GM19238 (cell line): ENCODE data around the gene FAM83F.
"Not testable (repeated sequence)": the region's sequence is repeated elsewhere in the genome, so short reads cannot be mapped to it uniquely, and the experiment has no call there.

ENCODE experiments used
- DNase-seq: peaks from one replicate; pipeline ENCODE4 v3.0.0; 2011; ENCODE audit warnings: low spot score; ENCODE audit not compliant: insufficient read length

FAM83F gene

DNA sequence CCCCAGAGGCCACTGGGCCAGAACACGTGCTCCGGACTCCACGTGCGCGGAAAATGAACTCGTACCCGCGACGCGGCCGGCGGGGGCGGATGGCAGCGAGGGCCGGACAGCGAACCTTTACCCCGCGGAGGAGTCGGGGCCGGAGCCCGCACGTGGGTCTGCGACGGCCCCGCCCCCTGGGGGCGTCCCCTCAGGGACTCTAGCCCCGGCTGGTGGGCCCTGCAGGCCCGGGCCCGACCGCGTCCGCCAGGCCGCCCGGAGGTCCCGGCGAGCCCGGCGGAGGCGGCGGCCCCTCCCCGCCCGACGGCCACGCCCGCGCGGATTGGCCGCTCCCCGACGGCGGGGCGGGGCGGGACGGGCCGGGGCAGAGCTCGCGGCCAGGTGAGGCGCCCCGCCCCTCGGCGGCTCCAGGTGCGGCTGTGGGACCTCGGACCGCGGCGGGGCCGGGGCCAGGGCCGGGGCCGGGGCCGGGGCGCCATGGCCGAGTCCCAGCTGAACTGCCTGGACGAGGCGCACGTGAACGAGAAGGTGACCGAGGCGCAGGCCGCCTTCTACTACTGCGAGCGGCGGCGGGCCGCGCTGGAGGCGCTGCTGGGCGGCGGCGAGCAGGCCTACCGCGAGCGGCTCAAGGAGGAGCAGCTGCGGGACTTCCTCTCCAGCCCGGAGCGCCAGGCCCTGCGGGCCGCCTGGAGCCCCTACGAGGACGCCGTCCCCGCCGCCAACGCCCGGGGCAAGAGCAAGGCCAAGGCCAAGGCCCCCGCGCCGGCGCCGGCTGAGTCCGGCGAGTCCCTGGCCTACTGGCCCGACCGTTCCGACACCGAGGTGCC, at the start of gene FAM83F:
FAM83F (plus strand) TSS at position 389 of the 827 bp plus-strand sequence; CDS start at position 478, 89 bp downstream.
- no peak for DNase-seq

GRCh38 chr22:39946126-39946502, 48.6 kb upstream of the FAM83F start:
- DNase-seq: no peak

- DNase-seq: no peak
Measured at GRCh38 chr22:39946503-39947219, 48.1 kb upstream of the FAM83F start.

DNA sequence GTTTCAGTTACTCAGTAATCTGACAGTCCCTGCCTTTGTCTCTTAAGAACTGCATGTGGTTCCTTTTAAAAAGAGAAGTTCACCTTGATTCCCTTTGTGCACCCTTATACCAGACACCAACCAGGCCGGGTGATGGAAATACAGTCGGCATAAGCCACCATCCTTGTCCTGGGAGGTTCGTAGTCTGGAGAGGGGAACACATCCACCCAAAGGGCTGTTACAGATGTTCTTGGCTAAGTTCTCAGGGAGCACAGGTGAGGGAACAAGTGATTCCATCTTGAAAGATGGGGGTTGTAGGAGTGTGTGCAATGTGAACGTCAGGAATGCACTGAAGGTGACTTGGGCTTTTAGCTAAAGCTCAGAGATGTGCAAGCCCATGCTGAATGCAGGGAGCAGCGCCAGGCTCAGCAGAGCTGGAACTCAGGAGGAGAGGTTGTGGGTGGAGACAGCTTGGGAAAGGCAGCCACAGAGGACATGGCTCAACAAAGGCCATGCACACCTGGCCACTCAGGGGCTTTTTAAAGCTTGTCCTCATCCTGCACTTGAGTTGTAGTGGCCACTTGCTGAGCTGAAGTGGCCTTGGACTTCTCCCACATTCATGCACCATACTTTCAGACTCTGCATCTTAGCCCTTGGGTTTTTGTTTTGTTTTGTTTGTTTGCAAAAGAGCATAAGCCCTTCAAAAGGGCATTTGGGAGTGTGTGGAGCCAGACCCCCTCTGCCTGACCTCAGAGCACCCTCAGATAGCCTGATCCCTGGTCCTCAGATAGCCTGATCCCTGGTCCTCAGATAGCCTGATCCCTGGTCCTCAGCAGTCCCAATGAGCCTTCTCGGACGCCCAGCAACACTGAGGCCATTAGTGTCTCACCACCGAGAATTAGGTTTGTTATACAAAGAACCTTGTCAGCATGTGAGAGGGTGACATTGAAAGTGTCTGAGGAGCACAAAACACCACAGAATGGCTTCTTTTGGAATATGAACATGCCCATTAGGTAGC, 47.2 kb upstream of the FAM83F start:
- no peak for DNase-seq

GRCh38 chr22:39949964-39950737, 44.6 kb upstream of the FAM83F start:
- no peak for DNase-seq

- DNase-seq: not testable (repeated sequence)
Measured at GRCh38 chr22:39951603-39952293, 43.0 kb upstream of the FAM83F start.

DNA sequence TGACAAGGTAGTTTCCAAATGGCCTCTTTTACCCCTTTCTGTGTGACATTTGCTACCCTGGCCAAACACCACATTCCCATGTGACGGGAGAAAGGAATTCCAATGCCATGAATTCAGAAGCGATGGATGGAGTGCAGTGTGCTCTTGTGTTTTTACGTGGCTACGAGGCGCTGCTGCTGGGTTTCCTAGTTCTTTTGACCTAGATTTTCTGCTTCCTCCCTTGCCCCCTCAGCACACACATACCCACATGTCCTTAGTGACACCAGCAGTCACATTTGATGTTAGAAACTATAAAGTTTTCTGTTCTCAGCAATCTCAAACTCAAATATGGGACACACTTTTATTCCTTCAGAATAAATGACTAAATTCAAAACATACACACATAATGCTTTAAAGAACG, 42.4 kb upstream of the FAM83F start:
- no peak for DNase-seq

- no peak for DNase-seq
Measured at GRCh38 chr22:39953101-39953500, 41.7 kb upstream of the FAM83F start.

DNA sequence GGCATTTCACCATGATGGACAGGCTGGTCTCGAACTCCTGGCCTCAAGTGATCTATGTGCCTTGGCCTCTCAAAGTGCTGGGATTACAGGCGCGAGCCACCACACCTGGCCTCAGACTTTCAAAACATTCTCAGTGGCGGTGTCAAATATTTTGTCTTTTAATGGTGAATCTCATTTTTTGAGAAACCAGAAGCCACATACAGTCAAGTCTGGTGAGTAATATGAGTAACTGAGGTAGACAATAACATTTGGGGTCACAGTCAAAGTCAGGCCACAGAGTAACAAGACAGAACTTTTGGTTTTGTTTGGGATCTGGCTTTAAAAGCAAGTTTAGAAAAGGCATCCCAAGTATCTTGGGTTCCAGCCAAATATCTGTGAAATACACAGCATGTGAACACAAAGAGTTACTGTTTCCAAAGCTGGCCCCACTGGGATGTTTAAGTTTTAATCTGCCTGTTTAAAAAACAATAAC, 40.1 kb upstream of the FAM83F start:
- DNase-seq: no peak

DNA sequence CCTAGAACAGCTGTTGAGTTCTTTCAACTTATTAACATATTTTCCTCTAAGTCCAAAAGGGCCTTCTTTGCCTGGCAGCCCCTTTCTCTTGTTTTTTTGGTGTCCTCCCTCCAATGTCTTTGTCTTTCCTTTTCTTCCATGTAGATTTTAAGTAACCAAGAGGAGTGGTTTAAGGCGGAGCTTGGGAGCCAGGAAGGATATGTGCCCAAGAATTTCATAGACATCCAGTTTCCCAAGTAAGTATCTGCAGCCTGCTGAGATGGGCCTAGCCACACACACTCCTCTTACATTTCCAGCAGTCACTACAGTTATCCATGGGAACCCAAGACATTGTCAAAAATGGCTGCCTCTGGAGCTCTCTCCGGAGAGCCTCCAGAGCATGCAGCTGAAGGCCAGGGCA, 39.1 kb upstream of the FAM83F start:
- no peak for DNase-seq

GRCh38 chr22:39956932-39957664, 37.7 kb upstream of the FAM83F start:
- DNase-seq: peak; percentile 22

GRCh38 chr22:39958009-39958711, 36.6 kb upstream of the FAM83F start:
- DNase-seq: no peak

DNA sequence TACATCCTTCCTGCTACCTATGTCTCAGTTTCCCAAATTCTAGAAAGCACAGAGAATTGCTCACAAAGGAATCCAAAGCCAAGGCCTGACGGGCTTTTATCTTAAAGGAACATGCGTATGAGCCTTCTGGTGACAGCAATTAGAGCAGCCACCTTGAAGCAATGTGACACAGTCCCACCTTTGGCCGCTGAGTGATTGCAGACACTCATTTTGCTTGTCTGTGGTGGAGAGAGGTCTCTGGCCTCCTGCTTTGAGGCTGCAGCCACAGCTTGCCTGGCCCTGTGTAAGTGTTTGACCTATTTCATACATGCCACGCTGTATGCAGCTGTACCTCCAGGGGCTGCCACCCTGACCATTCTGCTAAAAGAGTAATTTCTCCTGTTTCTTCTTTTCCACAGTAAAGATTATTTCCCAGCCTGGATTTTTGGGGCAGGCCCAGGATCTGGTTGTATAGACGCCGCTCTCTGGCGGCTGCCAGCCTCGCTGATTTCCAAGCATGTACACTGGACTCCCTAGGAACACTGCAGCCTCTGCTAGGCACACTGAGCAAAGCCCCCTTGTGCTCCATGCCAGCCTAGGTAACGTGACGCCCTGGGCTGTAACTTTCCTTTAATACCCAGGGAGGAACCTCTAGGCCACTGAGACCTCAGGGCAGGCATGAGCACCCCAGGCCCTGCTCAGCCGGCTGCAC, 35.7 kb upstream of the FAM83F start:
- DNase-seq: no peak

DNA sequence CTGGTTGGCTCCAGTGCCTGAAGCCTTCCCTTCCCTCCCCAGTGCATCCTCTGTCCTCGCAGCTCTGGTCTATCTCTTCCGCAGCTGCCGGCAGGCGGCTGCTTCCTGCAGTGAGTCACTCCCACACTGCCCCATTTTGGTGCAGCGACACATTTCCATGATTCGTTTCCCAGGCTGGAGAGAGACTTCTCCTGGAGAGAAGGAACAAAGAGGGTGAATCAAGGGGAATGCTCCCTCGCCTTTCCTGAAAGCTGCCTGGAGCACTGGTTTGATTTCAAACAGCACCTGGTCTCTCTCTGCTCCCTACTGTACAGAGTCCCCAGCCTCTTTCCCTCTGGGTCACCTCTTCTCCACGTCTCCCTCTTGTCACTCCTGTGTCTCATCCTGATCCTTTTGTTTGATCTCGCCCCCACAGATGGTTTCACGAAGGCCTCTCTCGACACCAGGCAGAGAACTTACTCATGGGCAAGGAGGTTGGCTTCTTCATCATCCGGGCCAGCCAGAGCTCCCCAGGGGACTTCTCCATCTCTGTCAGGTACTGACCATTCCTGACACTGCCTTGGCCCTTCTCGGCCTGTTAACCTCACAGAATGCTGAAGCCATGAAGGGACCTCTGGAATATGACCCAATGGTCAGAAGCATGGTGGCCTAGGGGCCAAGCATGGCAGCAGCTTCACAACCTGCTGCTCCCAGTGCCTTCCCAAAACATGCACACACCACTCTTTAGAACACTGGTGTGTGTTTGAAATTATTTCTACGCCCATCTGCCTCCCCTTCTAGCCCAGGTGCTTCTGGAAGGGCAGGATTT, 34.9 kb upstream of the FAM83F start, which contains the start of gene TMA7B:
TMA7B (plus strand) TSS at position 758 of the 808 bp plus-strand sequence. CDS start 3,978 bp downstream, outside the sequence.
- no peak for DNase-seq

GRCh38 chr22:39960791-39961746, 33.7 kb upstream of the FAM83F start:
- DNase-seq: peak; percentile 47

DNA sequence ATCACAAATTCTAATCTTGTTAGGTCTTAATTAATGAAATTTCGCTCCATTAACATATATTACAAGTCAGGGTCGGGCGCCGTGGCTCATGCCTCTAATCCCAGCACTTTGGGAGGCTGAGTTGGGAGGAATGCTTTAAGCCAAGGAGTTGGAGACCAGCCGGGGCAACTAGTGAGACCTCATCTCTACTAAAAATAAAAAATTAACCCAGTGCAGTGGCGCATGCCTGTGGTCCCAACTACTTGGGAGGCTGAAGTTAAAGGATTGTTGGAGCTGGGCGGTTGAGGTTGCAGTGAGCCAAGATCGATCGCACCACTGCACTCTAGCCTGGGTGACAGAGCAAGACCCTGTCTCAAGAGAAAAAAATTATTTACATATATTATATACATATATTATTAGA, 32.7 kb upstream of the FAM83F start:
- DNase-seq: no peak
